HCT116 (cell line): Measurements from ENCODE around the gene EIPR1.
"Not testable (repeated sequence)": the region's sequence is repeated elsewhere in the genome, so short reads cannot be mapped to it uniquely, and the experiment has no call there.

Experiments
- POLR2A ChIP-seq: IDR thresholded peaks from 2 replicates; pipeline ENCODE4 v1.7.0; 2011; ENCODE audit warnings: borderline replicate concordance; ENCODE audit not compliant: insufficient read depth, insufficient read length; ENCODE audit errors: extremely low read depth
- YY1 ChIP-seq: IDR thresholded peaks from 2 replicates; pipeline ENCODE4 v1.6.1; 2011; ENCODE audit warnings: low read length, low read depth, moderate library complexity, mild to moderate bottlenecking; ENCODE audit not compliant: insufficient replicate concordance; ENCODE audit errors: extremely low read depth
- ZNF274 ChIP-seq: fragments of 200-500 bp; sonication (Bioruptor generic); IDR thresholded peaks from 2 replicates; pipeline ENCODE4 v1.6.1; 2014; ENCODE audit warnings: mild to moderate bottlenecking, low read depth, low read length, inconsistent platforms

DNA sequence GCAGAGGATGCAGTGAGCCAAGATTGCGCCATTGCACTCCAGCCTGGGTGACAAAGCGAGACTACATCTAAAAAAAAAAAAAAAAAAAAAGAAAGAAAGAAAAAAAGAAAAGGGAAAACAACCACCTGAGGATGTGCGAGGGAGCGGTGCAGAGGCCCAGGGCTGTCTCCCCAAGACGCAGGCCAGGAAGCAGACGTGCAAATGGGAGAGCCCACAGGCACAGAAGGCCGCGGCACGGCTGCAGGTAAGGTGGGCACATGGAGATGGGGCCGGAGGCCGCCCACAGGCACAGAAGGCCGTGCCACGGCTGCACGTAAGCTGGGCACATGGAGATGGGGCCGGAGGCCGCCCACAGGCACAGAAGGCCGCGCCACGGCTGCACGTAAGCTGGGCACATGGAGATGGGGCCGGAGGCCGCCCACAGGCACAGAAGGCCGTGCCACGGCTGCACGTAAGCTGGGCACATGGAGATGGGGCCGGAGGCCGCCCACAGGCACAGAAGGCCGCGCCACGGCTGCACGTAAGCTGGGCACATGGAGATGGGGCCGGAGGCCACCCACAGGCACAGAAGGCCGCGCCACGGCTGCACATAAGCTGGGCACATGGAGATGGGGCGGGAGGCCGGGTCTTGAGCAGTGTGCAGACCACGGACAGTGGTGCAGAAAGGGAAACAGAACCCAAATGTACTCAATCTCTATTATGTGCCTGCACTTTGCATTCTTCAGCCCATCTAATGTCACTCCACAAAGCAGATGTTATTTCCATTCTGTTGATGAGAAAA lies 93.6 kb downstream of the EIPR1 start:
- not testable (repeated sequence) for TF ChIP-seq YY1, ZNF274, POLR2A
